Brain pericyte (primary cell): ENCODE data around the gene AK8.

Source experiments
- DNase-seq: peaks from one replicate; pipeline ENCODE4 v3.0.0-alpha.2; 2012; ENCODE audit warnings: low read depth, low spot score

AK8 gene

GRCh38 chr9:132877824-132878694 is at the start of gene AK8:
TSS of gene AK8 (minus strand) at chr9:132878284. CDS start at chr9:132878255, 29 bp downstream.
- peak; percentile 17 for DNase-seq

- no peak for DNase-seq
These were observed 49.6 kb upstream of the AK8 start for GRCh38 chr9:132927704-132928103.

DNA sequence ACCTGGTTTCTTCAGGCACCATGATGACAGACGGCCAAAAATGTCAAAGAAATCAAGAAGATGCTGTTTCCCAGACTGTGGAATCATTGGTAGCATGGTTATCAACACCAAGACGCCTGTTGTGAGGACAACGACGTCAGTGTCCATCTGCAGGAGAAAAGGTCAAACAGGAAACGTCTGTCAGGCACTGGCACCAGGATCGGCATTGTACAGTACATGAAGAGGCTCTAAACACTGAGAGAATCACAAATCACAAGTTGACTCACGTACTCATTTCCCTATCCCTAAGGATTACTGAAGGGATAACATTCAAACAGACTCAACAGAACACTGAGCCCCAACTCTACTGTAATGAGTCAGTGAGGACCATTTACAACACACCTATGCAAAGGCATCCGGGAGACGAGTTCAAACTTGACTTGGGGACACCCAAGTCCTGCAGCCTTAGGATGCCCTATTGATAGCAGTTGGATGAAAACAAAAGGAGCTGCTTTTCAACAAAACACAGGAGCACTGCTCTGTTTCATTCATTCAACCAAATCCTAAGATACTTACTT is 45.3 kb upstream of the AK8 start:
- DNase-seq: no peak

DNA sequence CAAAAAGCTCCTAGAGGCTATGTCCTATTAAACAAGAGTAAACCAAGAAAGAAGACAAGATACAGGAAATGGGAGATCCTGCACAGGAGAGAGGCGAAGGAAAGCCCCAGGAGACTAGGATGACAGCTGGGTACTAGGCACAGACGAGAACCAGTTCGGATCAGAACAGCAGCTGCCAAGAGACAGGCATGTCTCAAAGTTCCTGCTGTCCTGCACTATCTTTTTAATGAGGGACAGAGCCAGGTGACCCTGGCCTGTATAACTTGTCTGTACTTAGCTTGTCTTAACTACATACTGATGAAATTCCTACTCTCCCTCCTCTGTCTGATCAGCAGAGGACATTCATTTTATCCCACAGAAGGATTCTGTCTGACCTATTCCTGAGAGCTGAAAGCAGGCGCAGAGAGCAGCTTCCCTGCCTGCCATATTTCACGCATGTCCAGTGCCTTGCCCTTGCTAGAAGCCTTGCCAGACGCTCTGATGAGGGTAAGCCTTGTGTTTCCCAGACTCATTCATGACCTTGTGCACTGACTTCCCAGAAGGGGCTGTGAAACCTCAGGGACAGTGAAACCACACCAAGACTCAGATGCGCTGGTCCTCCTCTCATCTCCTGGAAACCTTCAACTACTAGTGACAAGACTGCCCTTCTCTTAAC is 41.7 kb upstream of the AK8 start:
- DNase-seq: no peak

DNA sequence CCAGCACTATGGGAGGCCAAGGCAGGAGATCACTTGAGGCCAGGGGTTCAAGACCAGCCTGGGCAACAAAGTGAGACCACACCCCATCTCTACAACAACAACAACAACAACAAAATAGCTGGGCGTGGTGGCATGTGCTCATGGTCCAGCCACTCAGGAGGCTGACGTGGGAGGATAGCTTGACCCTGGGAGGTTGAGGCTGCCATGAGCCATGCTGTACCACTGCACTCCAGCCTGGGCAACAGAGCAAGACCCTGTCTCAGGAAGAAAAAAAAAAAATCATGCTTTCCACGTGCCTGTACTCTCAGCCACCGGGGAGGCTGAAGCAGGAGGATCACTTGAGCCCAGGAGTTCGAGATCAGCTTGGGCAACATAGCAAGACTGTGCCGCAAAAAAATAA is 36.8 kb upstream of the AK8 start:
- DNase-seq: no peak

- DNase-seq: no peak
These were observed 34.0 kb upstream of the AK8 start for GRCh38 chr9:132912131-132912530.

DNA sequence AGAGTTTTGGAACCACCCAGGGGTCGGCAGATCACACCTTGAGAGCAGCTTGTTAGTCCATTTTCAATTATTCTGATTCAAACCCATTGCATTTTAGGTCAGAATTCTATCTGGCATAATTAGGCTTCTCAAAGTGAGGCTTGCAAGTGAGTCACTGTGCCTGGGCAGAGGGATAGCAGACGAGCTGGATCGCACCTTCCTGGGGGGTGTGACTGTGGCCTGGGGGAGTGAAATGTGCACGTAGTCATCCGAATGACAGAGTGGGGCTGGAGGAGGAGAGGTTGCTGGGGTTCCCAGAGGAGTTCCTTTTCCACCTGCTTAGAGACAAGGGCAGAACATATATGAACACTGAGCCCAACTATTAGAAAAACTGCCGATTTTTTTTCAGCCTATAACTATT is 32.3 kb upstream of the AK8 start:
- no peak for DNase-seq

- DNase-seq: no peak
These were observed 31.2 kb upstream of the AK8 start for GRCh38 chr9:132909311-132909710.

GRCh38 chr9:132908635-132909034 is 30.6 kb upstream of the AK8 start:
- DNase-seq: no peak

DNA sequence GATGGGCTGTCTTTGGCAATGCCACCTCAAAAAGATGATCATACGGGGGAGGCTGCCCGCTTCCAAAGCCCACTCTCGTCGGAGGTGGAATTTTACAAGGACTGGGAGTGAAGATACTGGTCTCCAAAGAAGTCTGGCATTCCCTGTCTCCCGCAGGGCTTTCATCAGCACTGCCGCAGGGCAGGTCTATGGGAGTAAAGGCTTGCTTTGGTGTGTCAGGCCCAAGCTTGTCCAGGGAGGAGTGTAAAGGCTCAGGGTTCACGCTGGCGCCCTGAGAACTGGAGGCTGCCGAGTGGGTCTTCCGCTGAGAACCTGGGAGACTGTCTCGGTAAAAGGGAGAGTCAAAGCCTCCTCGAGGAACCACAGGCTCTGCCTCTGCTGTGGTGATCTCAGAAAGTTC is 27.6 kb upstream of the AK8 start:
- DNase-seq: no peak

- no peak for DNase-seq
These were observed 25.7 kb upstream of the AK8 start for GRCh38 chr9:132903574-132904492.

GRCh38 chr9:132901858-132902831 is 24.1 kb upstream of the AK8 start:
- peak; percentile 51 for DNase-seq

DNA sequence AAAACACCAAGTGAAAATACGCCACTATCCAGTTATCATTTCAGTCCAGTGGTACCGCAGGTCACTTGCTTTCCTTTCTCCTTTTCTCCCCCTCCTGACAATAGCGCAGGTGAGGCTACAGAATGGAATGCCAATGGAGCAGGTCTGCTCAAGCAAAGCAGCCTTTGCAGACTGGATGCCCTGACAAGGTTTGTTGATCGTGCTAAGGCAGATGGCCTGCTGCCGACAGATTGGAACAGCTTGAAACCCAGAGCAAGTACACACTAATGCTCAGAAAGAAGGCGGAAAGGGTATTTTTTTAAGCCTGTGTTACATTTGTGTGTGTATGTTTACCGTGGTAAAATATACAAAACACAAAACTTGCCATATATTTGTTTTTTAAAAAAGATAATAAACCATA is 20.0 kb upstream of the AK8 start:
- no peak for DNase-seq

DNA sequence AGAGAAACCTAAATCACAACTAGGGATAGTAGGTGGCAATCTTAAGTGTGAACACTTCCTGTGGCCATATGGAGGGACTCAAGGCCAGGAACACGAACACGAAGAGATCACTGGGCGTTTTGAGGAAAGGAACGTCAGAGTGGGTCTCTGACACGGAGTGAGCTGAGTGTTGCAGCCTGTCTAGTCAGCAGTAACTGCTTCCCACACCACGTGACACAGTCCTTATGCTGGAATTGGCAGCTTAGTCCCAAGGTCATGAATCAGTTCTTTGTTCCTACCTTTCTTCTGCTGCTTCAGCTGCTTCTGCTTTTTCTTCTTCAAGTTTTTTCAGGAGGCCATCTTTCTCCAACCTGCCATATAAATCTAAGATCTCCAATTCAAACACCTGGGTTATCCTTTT is 18.8 kb upstream of the AK8 start:
- no peak for DNase-seq

DNA sequence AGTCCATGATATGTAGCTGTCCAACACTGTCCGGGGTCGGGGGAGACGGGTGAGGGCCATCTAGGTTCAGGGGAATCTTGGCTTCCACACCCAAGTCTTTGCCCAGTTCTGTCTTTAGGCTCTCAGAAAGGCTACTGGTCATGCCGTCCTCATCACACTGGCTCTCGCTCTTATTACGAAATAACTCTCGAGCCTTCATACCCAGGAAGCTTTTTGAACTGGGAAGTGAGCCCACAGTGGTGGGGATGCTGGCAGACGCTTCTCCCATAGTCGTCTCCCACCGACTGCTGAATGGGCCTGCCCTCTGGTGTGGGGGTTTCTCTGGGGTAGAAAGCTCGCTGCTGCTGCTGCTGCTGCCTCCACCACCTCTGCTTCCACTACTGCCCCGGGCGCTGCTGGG is 18.2 kb upstream of the AK8 start:
- no peak for DNase-seq

DNA sequence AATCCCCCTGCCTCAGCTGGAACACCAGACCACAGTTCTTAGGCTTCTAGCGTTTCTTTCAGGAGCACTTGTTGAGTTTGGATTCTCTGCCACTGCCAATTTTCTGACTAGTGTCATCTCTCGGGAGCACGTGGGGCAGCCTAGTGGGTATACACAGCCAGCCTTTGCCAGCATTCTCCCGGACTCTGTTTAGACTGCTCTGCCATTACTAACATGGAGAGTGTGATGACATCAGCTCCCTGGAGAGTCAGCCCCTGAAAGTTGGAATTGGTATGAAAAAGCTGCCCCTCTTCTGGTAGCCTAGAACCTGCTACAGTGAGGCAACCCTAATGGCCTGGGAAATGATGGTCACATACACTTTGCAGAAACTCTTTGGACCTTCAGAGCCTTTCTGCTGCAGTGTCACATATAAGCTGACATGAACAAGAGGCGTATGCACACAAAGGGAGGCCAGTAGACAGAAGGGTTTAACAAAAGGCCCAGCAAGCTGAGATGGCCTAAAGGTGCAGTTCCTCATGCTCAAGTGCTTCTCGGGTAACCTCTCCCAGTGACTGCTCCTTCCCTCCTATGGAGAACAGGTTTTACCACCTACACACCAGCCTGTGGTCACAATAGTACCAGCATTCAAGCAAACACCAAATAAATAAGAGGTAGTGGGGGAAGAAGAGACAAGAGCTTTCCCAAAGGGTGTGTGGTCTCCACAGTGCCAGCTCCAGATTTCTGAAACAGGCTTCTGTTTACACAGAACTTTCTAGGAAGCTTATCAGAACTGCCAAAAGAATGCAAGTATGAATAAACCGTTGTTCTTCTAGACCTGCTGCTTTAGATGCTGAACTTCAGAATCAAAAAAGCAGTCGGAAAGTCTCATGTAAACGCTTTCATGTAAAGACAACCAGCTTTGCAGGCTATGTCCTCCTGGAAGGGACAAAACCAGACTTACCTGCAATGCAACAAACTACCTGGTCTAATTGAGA is 17.1 kb upstream of the AK8 start:
- no peak for DNase-seq

GRCh38 chr9:132894346-132894745 is 16.3 kb upstream of the AK8 start:
- DNase-seq: no peak

GRCh38 chr9:132892400-132892799 is 14.3 kb upstream of the AK8 start:
- DNase-seq: no peak

GRCh38 chr9:132888151-132888550 is 10.1 kb upstream of the AK8 start:
- DNase-seq: no peak
